KMS-11 (cell line): ENCODE results near the gene MED10.
"Not testable (repeated sequence)": the region's sequence is repeated elsewhere in the genome, so short reads cannot be mapped to it uniquely, and the experiment has no call there.

ENCODE experiments used
- H2AFZ ChIP-seq: fragments of 200-600 bp; sonication (generic); 2 replicates; pipeline ENCODE4 v1.6.1; 2016; ENCODE audit warnings: antibody characterized with exemption, mixed run types, low read depth
- H3K27ac ChIP-seq: fragments of 200-600 bp; sonication (generic); 2 replicates; pipeline ENCODE4 v1.6.1; 2016; ENCODE audit warnings: mild to moderate bottlenecking, mixed run types
- H3K27me3 ChIP-seq: fragments of 200-600 bp; sonication (generic); 2 replicates; pipeline ENCODE4 v1.6.1; 2017; ENCODE audit warnings: mild to moderate bottlenecking, low read depth, mixed run types, moderate library complexity; ENCODE audit not compliant: insufficient read depth
- H3K36me3 ChIP-seq: fragments of 200-600 bp; sonication (generic); 2 replicates; pipeline ENCODE4 v1.6.1; 2017; ENCODE audit warnings: mild to moderate bottlenecking, mixed run types; ENCODE audit not compliant: insufficient read depth
- H3K4me1 ChIP-seq: fragments of 200-600 bp; sonication (generic); 2 replicates; pipeline ENCODE4 v1.6.1; 2016; ENCODE audit warnings: mild to moderate bottlenecking, low read depth, mixed run types; ENCODE audit not compliant: poor library complexity, severe bottlenecking
- H3K4me2 ChIP-seq: fragments of 200-600 bp; sonication (generic); 2 replicates; pipeline ENCODE4 v1.7.0; 2016; ENCODE audit warnings: mild to moderate bottlenecking, mixed run types
- H3K4me3 ChIP-seq: fragments of 200-600 bp; sonication (generic); IDR thresholded peaks from 2 replicates; pipeline ENCODE4 v1.6.1; 2017; ENCODE audit warnings: low read depth, low read length, mixed read lengths; ENCODE audit not compliant: insufficient read depth
- H3K79me2 ChIP-seq: fragments of 200-600 bp; sonication (generic); 2 replicates; pipeline ENCODE4 v1.6.1; 2016; ENCODE audit warnings: low read depth, mixed run types; ENCODE audit not compliant: insufficient read depth
- H3K9ac ChIP-seq: fragments of 200-600 bp; sonication (generic); 2 replicates; pipeline ENCODE4 v1.6.1; 2016; ENCODE audit warnings: mild to moderate bottlenecking, mixed run types
- H4K20me1 ChIP-seq: fragments of 200-600 bp; sonication (generic); 2 replicates; pipeline ENCODE4 v1.6.1; 2016; ENCODE audit warnings: mild to moderate bottlenecking, mixed run types; ENCODE audit not compliant: insufficient read depth
- CTCF ChIP-seq: fragments of 200-600 bp; sonication (generic); conservative IDR thresholded peaks from 2 replicates; pipeline ENCODE4 v1.6.1; 2017; ENCODE audit warnings: low read depth, mild to moderate bottlenecking, antibody characterized with exemption, low read length, moderate library complexity, mixed read lengths

The MED10 gene

GRCh38 chr5:6360323-6361072 is 17.8 kb downstream of the MED10 start:
- Histone ChIP-seq H4K20me1 (no peaks in the 10 kb centered on the region), H3K4me2 (no peak overlapping the region), H3K27me3 (no peaks in the 10 kb centered on the region), H3K4me3 (no peak overlapping the region), H3K4me1 (no peaks in the 10 kb centered on the region), H3K27ac (no peak overlapping the region), H3K36me3 (no peaks in the 10 kb centered on the region), H3K79me2 (no peaks in the 10 kb centered on the region), H2AFZ (no peak overlapping the region), H3K9ac (no peak overlapping the region)
- TF ChIP-seq CTCF: no peak

DNA sequence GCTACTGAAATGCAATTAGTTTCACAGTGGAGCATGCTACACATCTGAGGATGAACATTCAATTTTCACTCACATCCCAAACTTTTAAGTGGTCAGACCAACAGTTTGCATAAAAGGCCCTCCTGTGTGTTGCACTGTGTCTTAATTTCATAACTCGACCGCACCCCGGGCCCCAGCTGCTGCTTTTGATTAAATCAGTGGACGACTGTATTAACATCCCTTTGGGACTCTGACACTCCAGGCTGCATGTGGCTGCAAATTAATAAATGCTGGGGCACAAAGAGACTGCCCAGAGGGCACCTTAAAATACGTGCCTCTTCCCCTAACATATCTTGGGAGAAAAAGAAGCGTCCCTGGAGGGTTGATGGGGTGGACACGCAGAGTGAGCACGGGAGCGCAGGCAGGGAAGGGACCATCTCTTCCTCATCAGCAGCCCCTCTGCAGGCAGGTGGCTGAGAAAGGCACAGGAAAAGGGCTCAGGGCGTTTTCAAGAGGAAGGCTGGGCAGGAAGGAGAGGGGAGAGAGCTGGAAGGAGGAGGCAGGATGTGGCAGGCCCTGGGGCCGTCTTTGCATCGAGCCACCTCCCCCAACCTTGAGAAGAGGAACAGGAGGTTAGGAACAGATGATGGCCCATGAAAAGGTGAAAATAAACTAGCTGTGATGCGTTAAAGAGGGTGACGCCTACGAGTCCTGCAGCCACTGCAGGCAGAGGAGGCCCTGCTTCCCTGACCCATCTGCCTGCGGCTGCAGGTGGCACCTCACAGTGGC is 18.6 kb downstream of the MED10 start:
- Histone ChIP-seq H3K4me1 (no peaks in the 10 kb centered on the region), H3K36me3 (no peaks in the 10 kb centered on the region), H3K4me2 (no peak overlapping the region), H3K79me2 (no peaks in the 10 kb centered on the region), H3K9ac (no peak overlapping the region), H2AFZ (no peak overlapping the region), H3K4me3 (no peak overlapping the region), H4K20me1 (no peaks in the 10 kb centered on the region), H3K27me3 (no peaks in the 10 kb centered on the region), H3K27ac (no peak overlapping the region)
- TF ChIP-seq CTCF: no peak

DNA sequence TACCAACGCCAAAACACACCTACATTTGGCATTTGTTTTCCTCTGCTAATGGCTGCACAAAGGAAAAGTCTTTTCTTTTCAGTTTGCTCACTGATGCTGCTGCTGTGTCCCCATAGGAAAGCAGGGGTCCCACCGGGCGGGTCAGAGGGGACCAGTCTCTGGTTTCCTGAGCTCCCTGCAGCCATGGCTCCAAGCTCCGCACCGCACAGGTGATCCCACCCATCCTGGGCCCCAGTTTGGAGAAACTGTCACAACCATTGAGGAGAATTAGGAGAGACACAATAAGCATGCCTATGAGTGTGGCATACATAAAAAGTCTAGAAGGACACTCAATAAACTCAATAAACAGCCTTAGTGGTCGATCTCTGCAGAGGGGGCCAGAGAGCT is 19.9 kb downstream of the MED10 start:
- TF ChIP-seq CTCF: no peak
- Histone ChIP-seq H3K9ac (no peak overlapping the region), H2AFZ (no peak overlapping the region), H3K4me2 (no peak overlapping the region), H3K27me3 (no peaks in the 10 kb centered on the region), H3K79me2 (no peaks in the 10 kb centered on the region), H3K36me3 (no peaks in the 10 kb centered on the region), H4K20me1 (no peaks in the 10 kb centered on the region), H3K27ac (no peak overlapping the region), H3K4me1 (no peaks in the 10 kb centered on the region), H3K4me3 (no peak overlapping the region)

DNA sequence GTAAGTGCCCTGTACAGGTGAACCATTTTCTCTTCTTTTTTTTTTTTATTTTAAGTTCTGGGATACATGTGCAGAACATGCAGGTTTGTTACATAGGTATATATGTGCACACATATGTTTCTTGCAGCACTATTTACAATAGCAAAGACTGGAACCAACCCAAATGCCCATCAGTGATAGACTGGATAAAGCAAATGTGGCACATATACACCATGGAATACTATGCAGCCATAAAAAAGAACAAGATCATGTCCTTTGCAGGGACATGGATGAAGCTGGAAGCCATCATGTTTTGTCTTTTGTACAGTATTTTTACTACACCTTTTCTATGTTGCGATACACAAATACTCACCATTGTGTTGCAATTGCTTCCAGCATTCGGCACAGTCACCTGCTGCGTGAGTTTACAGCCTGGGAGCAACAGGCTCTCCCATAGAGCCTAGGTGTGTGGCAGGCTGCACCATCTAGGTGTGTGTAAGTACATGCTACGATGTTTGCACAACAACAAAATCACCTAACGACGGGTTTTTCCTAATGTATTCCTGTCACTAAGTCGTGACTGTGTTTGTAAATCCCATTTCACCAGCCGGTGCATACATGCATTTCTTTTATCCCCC is 20.4 kb downstream of the MED10 start:
- H3K4me2 ChIP-seq, H3K27me3 ChIP-seq, H3K79me2 ChIP-seq, H3K4me1 ChIP-seq, H2AFZ ChIP-seq, H4K20me1 ChIP-seq, H3K4me3 ChIP-seq, H3K36me3 ChIP-seq, H3K27ac ChIP-seq, H3K9ac ChIP-seq: not testable (repeated sequence)
